Mucosa of stomach (tissue), 1 donor: ENCODE data around the gene ADAM17.
A peak's percentile ranks its signal among the peaks of the same experiment; 100 is the strongest.
"Not testable (repeated sequence)": the region's sequence is repeated elsewhere in the genome, so short reads cannot be mapped to it uniquely, and the experiment has no call there.

Experiments used
- H3K27me3 ChIP-seq: one replicate; pipeline ENCODE4 v1.7.0; 2013; ENCODE audit warnings: mild to moderate bottlenecking, low read length; ENCODE audit not compliant: control insufficient read depth, insufficient read depth
- H3K36me3 ChIP-seq: one replicate; pipeline ENCODE4 v1.7.0; 2013; ENCODE audit warnings: low read length; ENCODE audit not compliant: control insufficient read depth, insufficient read depth
- H3K4me1 ChIP-seq: one replicate; pipeline ENCODE4 v1.7.0; 2013; ENCODE audit warnings: mild to moderate bottlenecking, low read length; ENCODE audit not compliant: control insufficient read depth, insufficient read depth
- H3K4me3 ChIP-seq: one replicate; pipeline ENCODE4 v1.7.0; 2013; ENCODE audit warnings: low read length
- H3K9ac ChIP-seq: one replicate; pipeline ENCODE4 v1.7.0; 2013; ENCODE audit warnings: mild to moderate bottlenecking, low read length, moderate library complexity
- H3K9me3 ChIP-seq: one replicate; pipeline ENCODE4 v1.7.0; 2013; ENCODE audit warnings: mild to moderate bottlenecking, low read length, moderate library complexity; ENCODE audit not compliant: control insufficient read depth
- donor health status: Pancreatic carcinoma.

ADAM17 gene

GRCh38 chr2:9556121-9556743 is 602 bp upstream of the ADAM17 start:
- Histone ChIP-seq H3K4me1 (peaks cover 6% of the 10 kb centered on the region), H3K9me3 (no peaks in the 10 kb centered on the region), H3K9ac (peak overlapping the region; percentile 94), H3K36me3 (no peaks in the 10 kb centered on the region), H3K4me3 (peak overlapping the region; percentile 71), H3K27me3 (no peaks in the 10 kb centered on the region)

GRCh38 chr2:9554921-9555296 is 721 bp downstream of the ADAM17 start:
- Histone ChIP-seq H3K4me3 (peak overlapping the region; percentile 71), H3K4me1 (peaks cover 6% of the 10 kb centered on the region), H3K9ac (peak overlapping the region; percentile 94), H3K27me3 (no peaks in the 10 kb centered on the region), H3K36me3 (no peaks in the 10 kb centered on the region), H3K9me3 (no peaks in the 10 kb centered on the region)

GRCh38 chr2:9552219-9553178 is 3.1 kb downstream of the ADAM17 start:
- H3K9me3 ChIP-seq, result no peaks in the 10 kb centered on the region
- peaks cover 6% of the 10 kb centered on the region for H3K4me1 ChIP-seq
- H3K4me3 ChIP-seq, result no peak overlapping the region
- no peaks in the 10 kb centered on the region for H3K36me3 ChIP-seq
- no peaks in the 10 kb centered on the region for H3K27me3 ChIP-seq
- H3K9ac ChIP-seq, result no peak overlapping the region

GRCh38 chr2:9550859-9551391 is 4.7 kb downstream of the ADAM17 start:
- not testable (repeated sequence) for H3K4me1 ChIP-seq, H3K4me3 ChIP-seq, H3K9ac ChIP-seq, H3K36me3 ChIP-seq, H3K27me3 ChIP-seq, H3K9me3 ChIP-seq

- no peak overlapping the region for H3K4me3 ChIP-seq
- peaks cover 6% of the 10 kb centered on the region for H3K4me1 ChIP-seq
- no peaks in the 10 kb centered on the region for H3K36me3 ChIP-seq
- H3K27me3 ChIP-seq, result no peaks in the 10 kb centered on the region
- no peaks in the 10 kb centered on the region for H3K9me3 ChIP-seq
- no peak overlapping the region for H3K9ac ChIP-seq
These were observed 6.2 kb downstream of the ADAM17 start for GRCh38 chr2:9549420-9549819.

- no peaks in the 10 kb centered on the region for H3K9me3 ChIP-seq
- no peak overlapping the region for H3K4me3 ChIP-seq
- H3K36me3 ChIP-seq, result no peaks in the 10 kb centered on the region
- H3K9ac ChIP-seq, result no peak overlapping the region
- no peaks in the 10 kb centered on the region for H3K27me3 ChIP-seq
- peaks cover 6% of the 10 kb centered on the region for H3K4me1 ChIP-seq
These were observed 7.1 kb downstream of the ADAM17 start for GRCh38 chr2:9548506-9548905.

- no peaks in the 10 kb centered on the region for H3K36me3 ChIP-seq
- H3K9me3 ChIP-seq, result no peaks in the 10 kb centered on the region
- H3K4me1 ChIP-seq, result no peaks in the 10 kb centered on the region
These were observed 8.2 kb downstream of the ADAM17 start for GRCh38 chr2:9547262-9547991.

GRCh38 chr2:9545502-9545901 is 10.1 kb downstream of the ADAM17 start:
- H3K9ac ChIP-seq, result no peak overlapping the region
- H3K27me3 ChIP-seq, result no peaks in the 10 kb centered on the region
- no peaks in the 10 kb centered on the region for H3K9me3 ChIP-seq
- H3K4me3 ChIP-seq, result no peak overlapping the region
- H3K4me1 ChIP-seq, result no peaks in the 10 kb centered on the region
- H3K36me3 ChIP-seq, result no peaks in the 10 kb centered on the region

More at GRCh38 chr2:9547262-9547991, 8.2 kb downstream of the ADAM17 start:
- Histone ChIP-seq H3K4me3 (no peak overlapping the region), H3K27me3 (no peaks in the 10 kb centered on the region), H3K9ac (no peak overlapping the region)

GRCh38 chr2:9543557-9543956 is 12.1 kb downstream of the ADAM17 start:
- Histone ChIP-seq H3K9ac (no peak overlapping the region), H3K4me1 (no peaks in the 10 kb centered on the region), H3K4me3 (no peak overlapping the region), H3K27me3 (no peaks in the 10 kb centered on the region), H3K9me3 (no peaks in the 10 kb centered on the region), H3K36me3 (no peaks in the 10 kb centered on the region)

GRCh38 chr2:9539531-9539930 is 16.1 kb downstream of the ADAM17 start:
- H3K27me3 ChIP-seq, result no peaks in the 10 kb centered on the region
- no peaks in the 10 kb centered on the region for H3K36me3 ChIP-seq
- H3K4me3 ChIP-seq, result no peak overlapping the region
- H3K9me3 ChIP-seq, result no peaks in the 10 kb centered on the region
- no peak overlapping the region for H3K9ac ChIP-seq
- H3K4me1 ChIP-seq, result no peaks in the 10 kb centered on the region

GRCh38 chr2:9538000-9538507 is 17.6 kb downstream of the ADAM17 start:
- Histone ChIP-seq H3K4me1 (no peaks in the 10 kb centered on the region), H3K36me3 (no peaks in the 10 kb centered on the region), H3K9me3 (no peaks in the 10 kb centered on the region), H3K27me3 (no peaks in the 10 kb centered on the region), H3K4me3 (no peak overlapping the region), H3K9ac (no peak overlapping the region)
